Endothelial cell (in vitro differentiated cells): ENCODE results near the gene SNRPB. TPM values are rescaled to one million over a fixed set of nuclear protein-coding genes. Genes with fewer than 3 reads are reported as not detected.

Experiments used
- DNase-seq: peaks from one replicate; pipeline ENCODE4 v3.0.0; 2021; ENCODE audit warnings: low spot score
- H3K27ac Mint-ChIP-seq: one replicate; pipeline ENCODE4 v1.8.0; 2021; ENCODE audit warnings: mixed read lengths, inconsistent platforms; ENCODE audit not compliant: unreplicated experiment
- H3K27me3 Mint-ChIP-seq: one replicate; pipeline ENCODE4 v1.8.0; 2021; ENCODE audit warnings: mild to moderate bottlenecking, moderate library complexity, mixed read lengths, inconsistent platforms; ENCODE audit not compliant: unreplicated experiment
- H3K36me3 Mint-ChIP-seq: one replicate; pipeline ENCODE4 v1.8.0; 2021; ENCODE audit warnings: mild to moderate bottlenecking, low read depth, mixed read lengths, inconsistent platforms; ENCODE audit not compliant: unreplicated experiment
- H3K4me1 Mint-ChIP-seq: one replicate; pipeline ENCODE4 v1.8.0; 2021; ENCODE audit warnings: mild to moderate bottlenecking, mixed read lengths, inconsistent platforms; ENCODE audit not compliant: unreplicated experiment
- H3K4me3 Mint-ChIP-seq: one replicate; pipeline ENCODE4 v1.8.0; 2021; ENCODE audit warnings: mild to moderate bottlenecking, mixed read lengths, inconsistent platforms; ENCODE audit not compliant: unreplicated experiment
- H3K9me3 Mint-ChIP-seq: one replicate; pipeline ENCODE4 v1.8.0; 2021; ENCODE audit warnings: mixed read lengths, inconsistent platforms; ENCODE audit not compliant: unreplicated experiment
- CTCF ChIP-seq: fragments of 200-600 bp; sonication (generic); IDR thresholded peaks from one replicate; pipeline ENCODE4 v1.5.0; 2021; ENCODE audit warnings: antibody characterized with exemption; ENCODE audit not compliant: unreplicated experiment
- total RNA-seq: library from RNA; stranded (reverse); fragmentation: NEBNext Ultra II Directional; extraction: Animal tissue kit (Norgen Biotek cat#: 25700); gene quantifications from one replicate; pipeline ENCODE4 v1.2.1, GENCODE V29; 2021; ENCODE audit not compliant: unreplicated experiment

The SNRPB gene
- total RNA-seq, 1 donor from 2014 or later = 195 TPM

GRCh38 chr20:2417213-2417541 lies 53.4 kb downstream of the SNRPB start:
- Mint-ChIP-seq H3K36me3 (no peaks in the 10 kb centered on the region), H3K4me3 (no peak overlapping the region), H3K4me1 (no peaks in the 10 kb centered on the region), H3K27me3 (no peaks in the 10 kb centered on the region), H3K27ac (no peak overlapping the region), H3K9me3 (no peaks in the 10 kb centered on the region)
- TF ChIP-seq CTCF = no peak
- DNase-seq = no peak

GRCh38 chr20:2416541-2417212 lies 53.9 kb downstream of the SNRPB start:
- Mint-ChIP-seq H3K9me3 (no peaks in the 10 kb centered on the region), H3K27me3 (no peaks in the 10 kb centered on the region), H3K4me1 (no peaks in the 10 kb centered on the region), H3K36me3 (no peaks in the 10 kb centered on the region), H3K27ac (no peak overlapping the region), H3K4me3 (no peak overlapping the region)
- DNase-seq = no peak
- TF ChIP-seq CTCF = no peak

Other genes starting within 250 kb of the SNRPB start
- gene TGM3, start 174.8 kb downstream of the SNRPB start, total RNA-seq = not detected
- gene TGM6, start 89.9 kb downstream of the SNRPB start, total RNA-seq = not detected
- 13.0 TPM for gene ZNF343, start 38.1 kb upstream of the SNRPB start, total RNA-seq
- gene TMC2, start 65.8 kb upstream of the SNRPB start, total RNA-seq = not detected
- gene NOP56, start 181.8 kb upstream of the SNRPB start, total RNA-seq = 144 TPM
- 136 TPM for gene IDH3B, start 193.4 kb upstream of the SNRPB start, total RNA-seq
- 5.9 TPM for gene EBF4, start 222.0 kb upstream of the SNRPB start, total RNA-seq